Brain microvascular endothelial cell (primary cell): ENCODE data around the gene CDH13.

ENCODE experiments used
- DNase-seq: peaks from one replicate; pipeline ENCODE4 v3.0.0-alpha.2; 2020
- H3K27ac ChIP-seq: fragments of 250-450 bp; sonication (Bioruptor Pico); 2 replicates; pipeline ENCODE4 v1.5.1; 2020; ENCODE audit warnings: mild to moderate bottlenecking, moderate library complexity
- H3K27me3 ChIP-seq: fragments of 250-450 bp; sonication (Bioruptor Pico); replicated peaks from 2 replicates; pipeline ENCODE4 v1.5.1; 2020; ENCODE audit warnings: mild to moderate bottlenecking
- H3K36me3 ChIP-seq: fragments of 250-450 bp; sonication (Bioruptor Pico); replicated peaks from 2 replicates; pipeline ENCODE4 v1.5.1; 2020; ENCODE audit warnings: mild to moderate bottlenecking
- H3K4me3 ChIP-seq: 2 replicates; pipeline ENCODE4 v1.5.1; 2011; ENCODE audit warnings: low read depth, mild to moderate bottlenecking, control low read depth, low read length, moderate library complexity
- CTCF ChIP-seq: IDR thresholded peaks from 2 replicates; pipeline ENCODE4 v1.5.1; 2011; ENCODE audit warnings: low read depth, mild to moderate bottlenecking, moderate library complexity, low read length, control low read depth, inconsistent platforms; ENCODE audit errors: missing control alignments
- in situ Hi-C: cut with HindIII; loops from 2 replicates; pipeline ENCODE4 v1.10.0; 2017; ENCODE audit warnings: low sequenced_read_pairs, low pct_ligation_motif_present

The CDH13 gene

GRCh38 chr16:83554096-83554495 is 927.3 kb downstream of the CDH13 start:
- no peak overlapping the region for H3K27ac ChIP-seq
- H3K36me3 ChIP-seq = no peaks in the 10 kb centered on the region
- no peaks in the 10 kb centered on the region for H3K27me3 ChIP-seq
- DNase-seq = no peak
- H3K4me3 ChIP-seq = no peak overlapping the region
- no peak for TF ChIP-seq CTCF
- in situ Hi-C loops = no loop called here

DNA sequence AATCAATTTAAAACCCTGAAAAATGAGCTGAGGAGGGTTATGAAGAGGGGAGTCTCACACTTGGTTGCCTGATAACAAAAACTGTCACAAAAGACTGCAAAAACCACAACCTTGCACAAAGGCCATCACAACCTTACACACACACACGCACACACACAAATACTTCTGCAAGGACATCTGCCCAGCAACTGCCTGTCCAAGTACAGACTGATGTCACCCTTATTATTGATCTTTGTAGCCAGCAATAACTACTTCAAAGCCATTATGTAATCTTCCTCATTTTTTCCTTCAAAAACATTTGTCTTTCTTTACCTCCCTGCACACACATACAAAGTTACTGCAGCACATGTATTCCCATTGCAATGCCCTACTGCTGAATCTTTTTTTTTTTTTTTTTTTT is 927.8 kb downstream of the CDH13 start:
- in situ Hi-C loops = no loop called here
- no peak overlapping the region for H3K27ac ChIP-seq
- no peak for DNase-seq
- no peaks in the 10 kb centered on the region for H3K27me3 ChIP-seq
- H3K36me3 ChIP-seq = no peaks in the 10 kb centered on the region
- H3K4me3 ChIP-seq = no peak overlapping the region
- no peak for TF ChIP-seq CTCF

- Histone ChIP-seq H3K4me3 (no peak overlapping the region), H3K36me3 (no peaks in the 10 kb centered on the region), H3K27ac (no peak overlapping the region), H3K27me3 (no peaks in the 10 kb centered on the region)
- peak; percentile 40 for DNase-seq
- in situ Hi-C loops = no loop called here
- TF ChIP-seq CTCF = no peak
Observed at GRCh38 chr16:83561876-83562275, 935.1 kb downstream of the CDH13 start.

- Histone ChIP-seq H3K27ac (no peak overlapping the region), H3K36me3 (no peaks in the 10 kb centered on the region), H3K4me3 (no peak overlapping the region), H3K27me3 (no peaks in the 10 kb centered on the region)
- no peak for TF ChIP-seq CTCF
- in situ Hi-C loops = no loop called here
- no peak for DNase-seq
Observed at GRCh38 chr16:83568345-83568744, 941.6 kb downstream of the CDH13 start.

GRCh38 chr16:83574388-83574787 is 947.6 kb downstream of the CDH13 start:
- DNase-seq = peak; percentile 84
- Histone ChIP-seq H3K27me3 (no peaks in the 10 kb centered on the region), H3K36me3 (no peaks in the 10 kb centered on the region), H3K27ac (no peak overlapping the region), H3K4me3 (no peak overlapping the region)
- no peak for TF ChIP-seq CTCF
- in situ Hi-C loops = no loop called here

GRCh38 chr16:83577078-83577745 is 950.4 kb downstream of the CDH13 start:
- Histone ChIP-seq H3K27me3 (no peaks in the 10 kb centered on the region), H3K27ac (no peak overlapping the region), H3K4me3 (no peak overlapping the region), H3K36me3 (no peaks in the 10 kb centered on the region)
- in situ Hi-C loops = no loop called here
- TF ChIP-seq CTCF = no peak
- no peak for DNase-seq
